ENCODE results near the gene PEDS1.

The PEDS1 gene

DNA sequence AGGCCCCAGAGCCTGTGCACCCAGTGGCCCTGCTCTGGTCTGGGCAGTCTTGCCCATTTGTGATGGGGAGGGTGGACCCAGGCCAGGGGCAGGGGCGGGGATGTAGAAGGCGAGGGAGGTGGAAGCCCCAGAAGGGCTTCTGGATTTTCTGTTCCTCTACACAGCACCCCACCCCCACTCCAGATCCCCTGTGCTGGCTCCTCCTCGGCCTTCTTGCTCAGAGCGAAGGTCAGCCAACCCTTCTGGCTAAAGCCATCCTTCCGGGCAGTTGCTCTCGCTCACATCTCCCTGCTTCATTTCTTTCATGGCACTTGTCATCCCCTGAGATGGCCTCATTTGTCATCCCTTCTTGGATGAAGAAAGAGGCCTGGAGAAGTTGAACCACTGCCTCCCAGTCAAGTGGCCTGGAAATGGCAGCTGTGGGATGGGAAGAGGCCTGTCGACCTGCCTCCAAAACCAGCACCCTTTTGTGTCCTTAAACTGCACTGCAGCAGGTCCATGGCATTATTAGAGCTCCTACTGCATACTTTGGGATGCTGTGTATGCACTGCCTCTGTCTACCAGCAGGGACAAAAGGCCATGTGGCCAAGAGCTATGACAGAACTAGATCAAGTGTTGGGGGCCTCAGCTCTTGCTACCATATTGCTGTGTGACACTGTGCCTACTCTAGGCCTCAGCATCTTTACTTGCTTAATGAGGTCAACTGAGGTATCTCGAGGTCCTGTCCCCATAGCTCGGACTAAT, 19.9 kb downstream of the PEDS1 start:
- Mint-ChIP-seq H3K27me3 (ENCODE audit: low read depth) (peaks cover 4% of the 10 kb centered on the region), H3K4me3 (no peak overlapping the region), H3K36me3 (ENCODE audit: low read depth) (peaks cover 41% of the 10 kb centered on the region), H3K27ac (no peak overlapping the region), H3K9me3 (no peaks in the 10 kb centered on the region), H3K4me1 (no peaks in the 10 kb centered on the region)
- TF ChIP-seq, protein P1, sequence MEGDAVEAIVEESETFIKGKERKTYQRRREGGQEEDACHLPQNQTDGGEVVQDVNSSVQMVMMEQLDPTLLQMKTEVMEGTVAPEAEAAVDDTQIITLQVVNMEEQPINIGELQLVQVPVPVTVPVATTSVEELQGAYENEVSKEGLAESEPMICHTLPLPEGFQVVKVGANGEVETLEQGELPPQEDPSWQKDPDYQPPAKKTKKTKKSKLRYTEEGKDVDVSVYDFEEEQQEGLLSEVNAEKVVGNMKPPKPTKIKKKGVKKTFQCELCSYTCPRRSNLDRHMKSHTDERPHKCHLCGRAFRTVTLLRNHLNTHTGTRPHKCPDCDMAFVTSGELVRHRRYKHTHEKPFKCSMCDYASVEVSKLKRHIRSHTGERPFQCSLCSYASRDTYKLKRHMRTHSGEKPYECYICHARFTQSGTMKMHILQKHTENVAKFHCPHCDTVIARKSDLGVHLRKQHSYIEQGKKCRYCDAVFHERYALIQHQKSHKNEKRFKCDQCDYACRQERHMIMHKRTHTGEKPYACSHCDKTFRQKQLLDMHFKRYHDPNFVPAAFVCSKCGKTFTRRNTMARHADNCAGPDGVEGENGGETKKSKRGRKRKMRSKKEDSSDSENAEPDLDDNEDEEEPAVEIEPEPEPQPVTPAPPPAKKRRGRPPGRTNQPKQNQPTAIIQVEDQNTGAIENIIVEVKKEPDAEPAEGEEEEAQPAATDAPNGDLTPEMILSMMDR (IDR thresholded peaks at IDR 0.05; ENCODE audit: unreplicated experiment in 3 of 3) = peak in 1 of 3 experiments; percentile 10

DNA sequence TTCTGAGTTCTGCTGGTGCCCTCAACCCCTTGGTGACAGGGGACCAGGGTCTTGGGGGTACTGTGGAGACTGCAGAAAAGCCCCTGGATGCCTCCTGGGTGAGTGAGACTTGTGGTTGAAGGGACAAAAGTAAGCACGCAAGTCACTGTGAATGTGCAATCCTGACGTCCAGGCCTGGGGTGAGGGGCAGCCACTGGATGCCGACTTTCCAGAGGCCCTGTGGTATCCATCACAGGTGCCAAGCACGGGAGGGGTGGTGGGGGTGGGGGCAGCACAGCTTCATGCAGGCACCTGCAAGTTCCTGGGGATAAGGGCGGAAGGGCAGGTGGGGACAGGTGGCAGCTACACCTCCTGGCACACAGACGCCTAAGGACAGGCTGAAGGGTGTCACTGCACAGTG, 20.5 kb downstream of the PEDS1 start:
- peaks cover 4% of the 10 kb centered on the region for H3K27me3 Mint-ChIP-seq (ENCODE audit: low read depth)
- H3K4me1 Mint-ChIP-seq = no peaks in the 10 kb centered on the region
- H3K27ac Mint-ChIP-seq = no peak overlapping the region
- H3K4me3 Mint-ChIP-seq = no peak overlapping the region
- no peaks in the 10 kb centered on the region for H3K9me3 Mint-ChIP-seq
- H3K36me3 Mint-ChIP-seq (ENCODE audit: low read depth) = peaks cover 46% of the 10 kb centered on the region
- TF ChIP-seq, protein P1 (IDR thresholded peaks at IDR 0.05; ENCODE audit: unreplicated experiment in 3 of 3) = no peak

DNA sequence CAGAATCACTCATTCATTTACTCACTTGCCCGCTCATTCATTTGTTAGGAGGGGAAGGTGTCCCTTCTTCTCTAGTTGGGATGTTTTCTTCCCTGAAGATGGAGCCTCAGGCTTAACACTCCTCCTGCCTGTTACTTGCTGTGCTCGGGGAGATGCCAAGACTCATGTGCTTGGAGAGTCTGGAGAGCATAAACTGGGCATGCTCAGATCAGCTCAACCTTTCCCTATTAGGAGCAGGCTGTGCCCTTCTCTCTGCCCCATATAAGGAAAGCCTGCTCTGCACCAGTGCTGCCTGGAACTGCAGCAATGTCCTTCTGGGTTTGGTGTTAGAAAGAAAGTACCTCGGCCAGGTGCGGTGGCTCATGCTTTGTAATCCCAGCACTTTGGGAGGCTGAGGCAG, 22.5 kb downstream of the PEDS1 start:
- H3K4me1 Mint-ChIP-seq = no peaks in the 10 kb centered on the region
- no peaks in the 10 kb centered on the region for H3K9me3 Mint-ChIP-seq
- H3K36me3 Mint-ChIP-seq (ENCODE audit: low read depth) = peaks cover 58% of the 10 kb centered on the region
- TF ChIP-seq, protein P1 (IDR thresholded peaks at IDR 0.05; ENCODE audit: unreplicated experiment in 3 of 3) = no peak
- H3K4me3 Mint-ChIP-seq = no peak overlapping the region
- no peak overlapping the region for H3K27ac Mint-ChIP-seq
- H3K27me3 Mint-ChIP-seq (ENCODE audit: low read depth) = no peaks in the 10 kb centered on the region

DNA sequence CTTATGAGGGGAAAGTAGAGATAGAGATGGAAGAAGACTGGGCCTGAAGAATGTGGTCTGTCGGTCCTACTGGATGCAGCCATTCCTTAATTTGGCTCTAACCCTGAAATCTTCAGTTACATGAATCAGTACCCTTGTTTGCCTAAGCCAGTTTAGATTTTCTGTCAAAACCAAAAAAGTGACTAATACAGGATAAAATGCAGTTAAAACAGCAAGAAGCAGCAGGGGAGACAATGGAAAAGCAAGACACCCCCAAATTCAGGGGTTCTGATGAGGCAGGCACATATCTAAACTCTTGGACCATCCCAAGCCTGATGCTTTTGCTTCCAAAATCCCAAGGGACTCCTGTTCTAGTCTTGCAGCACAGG, 23.2 kb downstream of the PEDS1 start:
- Mint-ChIP-seq H3K4me3 (no peak overlapping the region), H3K27me3 (ENCODE audit: low read depth) (no peaks in the 10 kb centered on the region), H3K9me3 (no peaks in the 10 kb centered on the region)

DNA sequence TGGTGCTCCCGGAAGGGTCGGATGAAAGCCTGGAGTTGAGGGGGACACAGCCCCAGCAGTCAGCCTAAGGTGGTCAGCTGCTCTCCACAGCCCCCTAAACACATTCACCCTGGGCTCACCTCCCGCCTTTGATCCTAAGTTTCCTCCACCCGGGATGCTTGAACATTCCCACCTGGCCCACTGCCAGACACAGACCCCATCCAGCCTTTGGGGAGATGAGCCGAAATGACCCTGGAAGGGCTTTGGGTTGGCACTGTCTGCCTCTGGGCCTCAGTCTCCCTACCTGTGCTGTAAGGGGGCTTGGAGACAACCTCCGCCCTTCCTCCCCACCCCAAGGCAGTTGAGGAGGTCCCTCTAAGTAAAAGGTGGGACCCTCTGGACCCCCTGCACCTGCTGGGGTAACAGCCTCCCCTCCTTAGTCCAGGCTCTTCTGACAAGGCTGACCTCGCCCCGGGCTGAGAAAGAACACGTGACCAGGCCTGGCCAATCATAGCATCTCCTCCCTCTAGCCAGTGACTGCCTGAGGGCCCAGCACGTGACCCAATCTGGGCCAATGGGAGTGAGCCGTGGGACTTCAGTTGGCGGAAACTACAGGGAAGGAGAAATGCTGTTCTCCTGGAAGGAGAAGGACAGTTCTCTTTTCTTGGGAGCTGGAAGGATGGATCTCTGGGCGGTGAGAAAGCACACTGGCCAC, 23.7 kb downstream of the PEDS1 start:
- Mint-ChIP-seq H3K27me3 (ENCODE audit: low read depth) (no peaks in the 10 kb centered on the region), H3K4me3 (no peak overlapping the region), H3K27ac (no peak overlapping the region), H3K36me3 (ENCODE audit: low read depth) (peaks cover 63% of the 10 kb centered on the region), H3K9me3 (no peaks in the 10 kb centered on the region), H3K4me1 (no peaks in the 10 kb centered on the region)
- TF ChIP-seq, protein P1 (IDR thresholded peaks at IDR 0.05; ENCODE audit: unreplicated experiment in 3 of 3) = no peak

More for the DNA sequence above, 23.2 kb downstream of the PEDS1 start:
- Mint-ChIP-seq H3K27ac (no peak overlapping the region), H3K36me3 (ENCODE audit: low read depth) (peaks cover 58% of the 10 kb centered on the region), H3K4me1 (no peaks in the 10 kb centered on the region)
- TF ChIP-seq, protein P1 (IDR thresholded peaks at IDR 0.05; ENCODE audit: unreplicated experiment in 3 of 3) = no peak

Data from nephron (organoid).